Gastrocnemius medialis (tissue), 4 donors: ENCODE data around the gene SCGN.

Source experiments
- POLR2A ChIP-seq, 2 donors: fragments of 450-650 bp; IDR thresholded peaks; one replicate each; pipeline ENCODE4 v1.6.1; 2017; ENCODE audit warnings: antibody characterized with exemption in 2 of 2, mild to moderate bottlenecking in 2 of 2, moderate library complexity in 2 of 2
- TF ChIP-seq, protein P1 (sequence below), 5 experiments: fragments of 450-650 bp in 3 of 5; fragments of 200-600 bp in 2 of 5; sonication (generic) in 2 of 5; IDR thresholded peaks in 4 of 5; conservative IDR thresholded peaks in 1 of 5; 1 replicate in 4 of 5; 2 replicates in 1 of 5; pipeline ENCODE4 v1.5.1; 2016 to 2019; ENCODE audit warnings: antibody characterized with exemption in 5 of 5, mild to moderate bottlenecking in 3 of 5, moderate library complexity in 3 of 5

DNA sequence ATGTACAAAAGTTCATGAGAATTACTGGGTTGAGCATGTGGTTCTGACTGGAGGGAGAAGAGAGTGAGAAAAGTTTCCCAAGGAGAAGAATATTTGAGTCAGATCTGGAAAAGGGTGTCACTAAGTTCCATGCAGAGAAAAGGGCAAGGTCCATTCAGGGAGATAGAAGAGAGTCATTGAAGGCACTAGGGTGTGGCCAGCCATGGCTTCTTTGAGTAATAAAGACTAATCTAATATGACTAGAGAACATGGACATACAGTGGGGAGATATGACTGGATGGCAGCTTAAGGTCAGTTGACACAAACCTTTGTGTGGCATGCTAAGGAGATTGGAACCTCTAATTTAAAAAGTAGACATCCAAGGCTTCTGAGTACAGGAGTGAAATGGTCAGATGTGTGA, 91.9 kb downstream of the SCGN start:
- TF ChIP-seq, protein P1, sequence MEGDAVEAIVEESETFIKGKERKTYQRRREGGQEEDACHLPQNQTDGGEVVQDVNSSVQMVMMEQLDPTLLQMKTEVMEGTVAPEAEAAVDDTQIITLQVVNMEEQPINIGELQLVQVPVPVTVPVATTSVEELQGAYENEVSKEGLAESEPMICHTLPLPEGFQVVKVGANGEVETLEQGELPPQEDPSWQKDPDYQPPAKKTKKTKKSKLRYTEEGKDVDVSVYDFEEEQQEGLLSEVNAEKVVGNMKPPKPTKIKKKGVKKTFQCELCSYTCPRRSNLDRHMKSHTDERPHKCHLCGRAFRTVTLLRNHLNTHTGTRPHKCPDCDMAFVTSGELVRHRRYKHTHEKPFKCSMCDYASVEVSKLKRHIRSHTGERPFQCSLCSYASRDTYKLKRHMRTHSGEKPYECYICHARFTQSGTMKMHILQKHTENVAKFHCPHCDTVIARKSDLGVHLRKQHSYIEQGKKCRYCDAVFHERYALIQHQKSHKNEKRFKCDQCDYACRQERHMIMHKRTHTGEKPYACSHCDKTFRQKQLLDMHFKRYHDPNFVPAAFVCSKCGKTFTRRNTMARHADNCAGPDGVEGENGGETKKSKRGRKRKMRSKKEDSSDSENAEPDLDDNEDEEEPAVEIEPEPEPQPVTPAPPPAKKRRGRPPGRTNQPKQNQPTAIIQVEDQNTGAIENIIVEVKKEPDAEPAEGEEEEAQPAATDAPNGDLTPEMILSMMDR (IDR thresholded peaks at IDR 0.05 in 4 of 5, conservative IDR thresholded peaks at IDR 0.05 in 1 of 5), result no peak
- no peak for TF ChIP-seq POLR2A (IDR thresholded peaks at IDR 0.05)
